Measurements from ENCODE around the gene DGUOK.
A peak's percentile ranks its signal among the peaks of the same experiment; 100 is the strongest.

Gene DGUOK

GRCh38 chr2:73917696-73918207, 8.9 kb upstream of the DGUOK start:
- no peak for DNase-seq (ENCODE audit: low read depth, low spot score)
- no peak overlapping the region for H3K4me3 ChIP-seq (ENCODE audit: low read length)

- no peak for DNase-seq (ENCODE audit: low read depth, low spot score)
- no peak overlapping the region for H3K4me3 ChIP-seq (ENCODE audit: low read length)
These were observed 7.8 kb upstream of the DGUOK start for GRCh38 chr2:73918856-73919255.

GRCh38 chr2:73919596-73920228, 7.0 kb upstream of the DGUOK start:
- H3K4me3 ChIP-seq (ENCODE audit: low read length), result no peak overlapping the region
- DNase-seq (ENCODE audit: low read depth, low spot score), result no peak

- DNase-seq (ENCODE audit: low read depth, low spot score), result no peak
These were observed 5.8 kb upstream of the DGUOK start for GRCh38 chr2:73920577-73921545.

GRCh38 chr2:73921581-73921980, 5.1 kb upstream of the DGUOK start:
- no peak overlapping the region for H3K4me3 ChIP-seq (ENCODE audit: low read length)
- no peak for DNase-seq (ENCODE audit: low read depth, low spot score)

More at GRCh38 chr2:73920577-73921545, 5.8 kb upstream of the DGUOK start:
- no peak overlapping the region for H3K4me3 ChIP-seq (ENCODE audit: low read length)

DNA sequence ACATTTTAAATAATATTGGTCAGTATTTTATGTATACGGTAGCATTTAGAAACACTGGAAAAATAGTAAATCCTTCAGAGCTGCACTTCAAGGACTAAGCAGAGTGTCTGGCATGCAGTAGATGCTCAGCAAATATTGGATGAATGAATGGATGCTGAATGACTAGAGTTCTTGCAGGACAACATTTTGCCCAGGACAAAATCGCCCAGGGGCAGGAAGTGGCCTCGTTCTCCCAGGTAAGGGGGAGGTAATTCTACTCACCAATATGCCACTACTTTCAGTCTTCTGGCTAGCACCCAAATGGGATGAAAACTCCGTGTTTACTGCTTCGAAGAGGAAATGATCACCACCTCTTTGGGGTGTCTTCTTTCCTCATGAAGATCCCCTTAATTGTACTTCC, 4.0 kb upstream of the DGUOK start:
- H3K4me3 ChIP-seq (ENCODE audit: low read length), result no peak overlapping the region
- DNase-seq (ENCODE audit: low read depth, low spot score), result no peak

DNA sequence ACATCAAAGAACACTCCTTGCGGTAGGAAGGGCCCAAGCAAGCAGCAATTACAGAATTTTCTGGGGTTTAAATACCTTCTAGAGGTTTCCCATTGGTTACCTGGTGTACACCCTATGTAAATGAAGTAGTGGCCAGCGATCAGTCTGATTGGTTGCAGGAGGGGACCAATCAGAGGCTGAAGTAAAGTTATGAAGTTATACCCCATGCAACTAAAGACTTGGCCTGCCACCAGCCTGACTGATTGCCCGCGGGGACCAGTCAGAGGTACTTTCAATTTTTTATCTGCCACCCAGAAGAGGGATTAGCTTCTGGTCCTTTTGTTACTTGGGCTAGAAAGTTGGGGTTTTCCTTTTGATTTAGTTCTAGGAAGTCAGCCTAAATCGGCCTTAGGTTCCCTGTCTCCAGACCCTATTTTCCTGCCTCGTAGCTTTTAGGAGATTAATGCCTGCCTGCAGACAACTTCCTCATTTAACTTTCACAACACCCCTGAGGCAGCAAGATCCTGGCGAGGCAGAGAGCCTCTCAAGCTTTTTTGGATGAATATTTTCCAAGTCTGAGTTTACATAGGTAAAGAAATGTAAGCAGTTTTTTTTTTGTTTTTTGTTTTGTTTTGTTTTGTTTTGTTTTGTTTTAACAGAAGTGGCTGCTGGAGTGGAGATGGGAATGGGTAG, 1.5 kb upstream of the DGUOK start:
- DNase-seq (ENCODE audit: low read depth, low spot score), result no peak
- no peak overlapping the region for H3K4me3 ChIP-seq (ENCODE audit: low read length)

DNA sequence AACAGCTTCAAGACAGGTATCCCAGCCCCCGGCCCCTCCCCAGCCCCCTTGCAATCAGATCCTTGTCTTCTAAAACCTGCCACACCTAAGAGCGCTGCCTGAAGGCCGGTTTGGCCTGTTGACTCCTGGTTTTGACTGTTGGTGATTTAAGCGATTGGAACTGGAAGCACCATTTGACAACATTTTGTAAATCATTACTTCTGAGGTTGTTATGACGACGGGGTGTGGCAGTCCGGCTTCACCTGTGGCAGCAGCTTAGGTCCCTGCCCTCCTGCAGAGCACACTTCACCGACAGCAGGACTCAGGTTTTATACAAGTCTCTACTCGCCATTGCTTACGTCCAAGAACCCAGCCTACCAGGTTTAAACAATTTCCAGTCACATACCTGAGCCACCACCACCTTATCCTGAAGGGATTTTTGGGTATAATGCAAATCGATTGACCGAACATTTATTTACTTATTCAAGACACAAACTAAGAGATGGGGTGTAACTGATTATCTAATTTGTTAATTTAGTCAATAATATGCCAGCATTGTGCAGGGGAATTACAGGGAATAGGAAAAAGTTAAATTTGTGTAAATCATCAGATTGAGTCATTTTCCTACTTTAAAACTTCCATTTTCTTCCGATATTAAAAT, 707 bp upstream of the DGUOK start:
- DNase-seq (ENCODE audit: low read depth, low spot score), result no peak
- peak overlapping the region; percentile 78 for H3K4me3 ChIP-seq (ENCODE audit: low read length)

GRCh38 chr2:73927344-73927743, 664 bp downstream of the DGUOK start:
- no peak for DNase-seq (ENCODE audit: low read depth, low spot score)
- peak overlapping the region; percentile 78 for H3K4me3 ChIP-seq (ENCODE audit: low read length)

DNA sequence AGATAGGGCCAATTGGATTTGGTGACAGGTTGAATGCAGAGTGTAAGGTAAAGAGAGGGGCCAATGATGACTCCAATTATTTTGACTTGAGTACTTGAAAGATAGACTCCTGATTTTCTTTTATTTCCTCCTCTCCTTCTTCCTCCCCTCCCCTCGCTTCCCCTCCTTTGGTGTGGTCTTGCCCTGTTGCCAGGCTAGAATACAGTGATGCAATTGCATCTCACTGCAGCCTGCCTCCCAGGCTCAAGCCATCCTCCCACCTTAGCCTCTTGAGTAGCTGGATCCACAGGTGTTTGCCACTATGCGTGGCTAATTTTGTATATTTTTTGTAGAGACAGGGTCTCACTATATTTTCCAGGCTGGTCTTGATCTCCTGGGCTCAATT, 2.3 kb downstream of the DGUOK start:
- DNase-seq (ENCODE audit: low read depth, low spot score), result no peak

GRCh38 chr2:73930386-73930785, 3.7 kb downstream of the DGUOK start:
- DNase-seq (ENCODE audit: low read depth, low spot score), result no peak
- H3K4me3 ChIP-seq (ENCODE audit: low read length), result no peak overlapping the region

More for the DNA sequence above, 2.3 kb downstream of the DGUOK start:
- H3K4me3 ChIP-seq (ENCODE audit: low read length), result no peak overlapping the region

GRCh38 chr2:73931531-73932500, 5.1 kb downstream of the DGUOK start:
- DNase-seq (ENCODE audit: low read depth, low spot score), result no peak
- H3K4me3 ChIP-seq (ENCODE audit: low read length), result no peak overlapping the region

- DNase-seq (ENCODE audit: low read depth, low spot score), result no peak
- H3K4me3 ChIP-seq (ENCODE audit: low read length), result no peak overlapping the region
These were observed 6.5 kb downstream of the DGUOK start for GRCh38 chr2:73933194-73933593.

GRCh38 chr2:73935641-73936040, 9.0 kb downstream of the DGUOK start:
- H3K4me3 ChIP-seq (ENCODE audit: low read length), result no peak overlapping the region
- DNase-seq (ENCODE audit: low read depth, low spot score), result no peak

- DNase-seq (ENCODE audit: low read depth, low spot score), result no peak
- no peak overlapping the region for H3K4me3 ChIP-seq (ENCODE audit: low read length)
These were observed 10.6 kb downstream of the DGUOK start for GRCh38 chr2:73937103-73937885.

DNA sequence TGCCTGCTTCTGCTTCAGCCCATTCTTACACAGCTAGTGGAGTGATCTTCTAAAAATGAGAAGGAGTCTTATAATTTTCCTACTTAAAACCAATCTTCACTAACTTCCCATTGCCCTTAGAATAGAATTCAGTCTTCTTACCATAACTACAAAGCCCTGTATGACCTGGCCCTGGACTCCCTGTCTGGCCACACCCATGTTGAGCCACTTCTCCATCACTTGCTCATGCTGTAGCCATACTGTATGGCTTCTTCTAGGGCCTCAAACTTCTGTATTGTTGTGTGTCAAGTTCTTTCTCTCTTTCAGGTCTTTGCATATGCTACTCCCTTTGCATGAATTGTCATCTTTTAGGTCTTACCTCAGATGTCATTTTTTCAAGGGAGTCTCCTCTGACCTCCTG, 11.2 kb downstream of the DGUOK start:
- no peak for DNase-seq (ENCODE audit: low read depth, low spot score)
- H3K4me3 ChIP-seq (ENCODE audit: low read length), result no peak overlapping the region

DNA sequence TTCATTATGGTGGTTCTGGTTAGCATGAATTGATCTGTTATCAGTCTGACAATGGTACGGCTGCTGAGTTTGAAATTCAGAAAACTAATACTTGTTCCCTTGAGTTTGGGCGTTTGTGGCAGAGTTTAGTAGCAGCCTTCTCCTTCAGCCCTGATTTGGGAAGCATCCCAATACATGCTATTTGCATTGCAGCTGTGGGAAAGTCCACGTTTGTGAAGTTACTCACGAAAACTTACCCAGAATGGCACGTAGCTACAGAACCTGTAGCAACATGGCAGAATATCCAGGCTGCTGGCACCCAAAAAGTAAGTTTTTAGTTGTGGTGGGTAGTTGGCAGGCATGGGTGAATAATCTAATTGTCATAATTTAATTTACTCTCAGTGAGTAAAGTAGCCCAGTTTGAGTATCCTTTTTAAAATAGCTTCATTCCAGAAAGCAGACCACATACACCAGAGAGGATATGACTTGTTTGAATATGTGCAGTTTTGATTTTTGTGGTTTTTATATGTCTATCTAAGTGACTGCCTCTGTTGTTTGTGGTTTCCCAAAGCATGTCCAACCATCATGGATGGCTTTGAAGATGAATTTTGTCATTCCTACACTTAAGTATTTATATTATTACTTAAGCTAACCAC, 12.2 kb downstream of the DGUOK start:
- DNase-seq (ENCODE audit: low read depth, low spot score), result no peak
- no peak overlapping the region for H3K4me3 ChIP-seq (ENCODE audit: low read length)

Measured in Jurkat, Clone E6-1 (cell line).